Measurements from ENCODE around the gene SPTB.

Gene SPTB

GRCh38 chr14:64786296-64787149, 93.2 kb downstream of the SPTB start:
- TF ChIP-seq CTCF (IDR thresholded peaks at IDR 0.05; ENCODE audit: unreplicated experiment in 3 of 3), result no peak
- Mint-ChIP-seq H3K27ac (no peak overlapping the region), H3K9me3 (no peaks in the 10 kb centered on the region), H3K4me3 (no peak overlapping the region), H3K27me3 (ENCODE audit: low read depth) (no peaks in the 10 kb centered on the region), H3K36me3 (ENCODE audit: low read depth) (no peaks in the 10 kb centered on the region), H3K4me1 (peaks cover 20% of the 10 kb centered on the region)

- Mint-ChIP-seq H3K4me3 (no peak overlapping the region), H3K36me3 (ENCODE audit: low read depth) (no peaks in the 10 kb centered on the region), H3K9me3 (no peaks in the 10 kb centered on the region), H3K4me1 (peaks cover 10% of the 10 kb centered on the region), H3K27me3 (ENCODE audit: low read depth) (no peaks in the 10 kb centered on the region), H3K27ac (no peak overlapping the region)
- TF ChIP-seq CTCF (IDR thresholded peaks at IDR 0.05; ENCODE audit: unreplicated experiment in 3 of 3), result no peak
Measured at GRCh38 chr14:64784006-64784405, 95.7 kb downstream of the SPTB start.

- Mint-ChIP-seq H3K27ac (no peak overlapping the region), H3K27me3 (ENCODE audit: low read depth) (peaks cover 3% of the 10 kb centered on the region), H3K9me3 (no peaks in the 10 kb centered on the region), H3K4me1 (peaks cover 7% of the 10 kb centered on the region), H3K36me3 (ENCODE audit: low read depth) (no peaks in the 10 kb centered on the region), H3K4me3 (no peak overlapping the region)
- no peak for TF ChIP-seq CTCF (IDR thresholded peaks at IDR 0.05; ENCODE audit: unreplicated experiment in 3 of 3)
Measured at GRCh38 chr14:64782196-64782595, 97.5 kb downstream of the SPTB start.

GRCh38 chr14:64779472-64779871, 100.2 kb downstream of the SPTB start:
- Mint-ChIP-seq H3K4me3 (no peak overlapping the region), H3K9me3 (peaks cover 3% of the 10 kb centered on the region)
- TF ChIP-seq CTCF (IDR thresholded peaks at IDR 0.05; ENCODE audit: unreplicated experiment in 3 of 3), result no peak

GRCh38 chr14:64778104-64778754, 101.5 kb downstream of the SPTB start:
- Mint-ChIP-seq H3K4me1 (peaks cover 7% of the 10 kb centered on the region), H3K27ac (no peak overlapping the region), H3K36me3 (ENCODE audit: low read depth) (peaks cover 4% of the 10 kb centered on the region), H3K9me3 (peaks cover 3% of the 10 kb centered on the region), H3K4me3 (no peak overlapping the region), H3K27me3 (ENCODE audit: low read depth) (peaks cover 3% of the 10 kb centered on the region)
- TF ChIP-seq CTCF (IDR thresholded peaks at IDR 0.05; ENCODE audit: unreplicated experiment in 3 of 3), result no peak

More at GRCh38 chr14:64779472-64779871, 100.2 kb downstream of the SPTB start:
- Mint-ChIP-seq H3K36me3 (ENCODE audit: low read depth) (peaks cover 3% of the 10 kb centered on the region), H3K4me1 (peaks cover 7% of the 10 kb centered on the region), H3K27me3 (ENCODE audit: low read depth) (peaks cover 3% of the 10 kb centered on the region), H3K27ac (no peak overlapping the region)
